Measurements from ENCODE around the gene PHKA1.

DNA sequence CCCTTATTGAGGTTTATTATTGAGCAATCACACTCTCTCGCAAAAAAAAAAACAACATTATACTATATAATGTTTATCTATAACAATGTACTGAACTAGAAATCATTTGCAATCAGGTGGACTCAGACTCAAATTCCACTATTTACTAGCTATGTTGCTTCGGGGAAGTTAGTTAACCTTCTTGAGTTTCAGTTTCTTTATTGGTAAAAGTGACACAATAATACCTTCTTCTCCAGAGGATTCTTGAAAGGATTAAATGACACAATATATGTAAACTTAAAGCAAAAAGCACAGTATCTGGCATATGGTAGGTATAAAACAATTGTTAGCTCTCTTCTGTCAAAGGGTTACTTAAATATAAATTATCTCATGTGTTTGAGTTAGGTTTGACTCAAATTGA lies 110.0 kb downstream of the PHKA1 start:
- TF ChIP-seq, protein P1, sequence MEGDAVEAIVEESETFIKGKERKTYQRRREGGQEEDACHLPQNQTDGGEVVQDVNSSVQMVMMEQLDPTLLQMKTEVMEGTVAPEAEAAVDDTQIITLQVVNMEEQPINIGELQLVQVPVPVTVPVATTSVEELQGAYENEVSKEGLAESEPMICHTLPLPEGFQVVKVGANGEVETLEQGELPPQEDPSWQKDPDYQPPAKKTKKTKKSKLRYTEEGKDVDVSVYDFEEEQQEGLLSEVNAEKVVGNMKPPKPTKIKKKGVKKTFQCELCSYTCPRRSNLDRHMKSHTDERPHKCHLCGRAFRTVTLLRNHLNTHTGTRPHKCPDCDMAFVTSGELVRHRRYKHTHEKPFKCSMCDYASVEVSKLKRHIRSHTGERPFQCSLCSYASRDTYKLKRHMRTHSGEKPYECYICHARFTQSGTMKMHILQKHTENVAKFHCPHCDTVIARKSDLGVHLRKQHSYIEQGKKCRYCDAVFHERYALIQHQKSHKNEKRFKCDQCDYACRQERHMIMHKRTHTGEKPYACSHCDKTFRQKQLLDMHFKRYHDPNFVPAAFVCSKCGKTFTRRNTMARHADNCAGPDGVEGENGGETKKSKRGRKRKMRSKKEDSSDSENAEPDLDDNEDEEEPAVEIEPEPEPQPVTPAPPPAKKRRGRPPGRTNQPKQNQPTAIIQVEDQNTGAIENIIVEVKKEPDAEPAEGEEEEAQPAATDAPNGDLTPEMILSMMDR (conservative IDR thresholded peaks at IDR 0.05 in 1 of 2, IDR thresholded peaks at IDR 0.05 in 1 of 2; ENCODE audit: low read depth in 1 of 2, low read length in 2 of 2), result no peak
- no peak for TF ChIP-seq EZH2 (IDR thresholded peaks at IDR 0.05; ENCODE audit: low read length, missing control alignments)

Data from fibroblast of lung (primary cell).